Activated effector memory CD4-positive, alpha-beta T cell treated with anti-CD3 and anti-CD28 coated beads, Interleukin-2, amount 50 U/mL, for 16 hours (primary cell): Measurements from ENCODE around the gene LMAN1L.

ENCODE experiments used
- DNase-seq: peaks from one replicate; pipeline ENCODE4 v3.0.0-alpha.2; 2020

LMAN1L gene

DNA sequence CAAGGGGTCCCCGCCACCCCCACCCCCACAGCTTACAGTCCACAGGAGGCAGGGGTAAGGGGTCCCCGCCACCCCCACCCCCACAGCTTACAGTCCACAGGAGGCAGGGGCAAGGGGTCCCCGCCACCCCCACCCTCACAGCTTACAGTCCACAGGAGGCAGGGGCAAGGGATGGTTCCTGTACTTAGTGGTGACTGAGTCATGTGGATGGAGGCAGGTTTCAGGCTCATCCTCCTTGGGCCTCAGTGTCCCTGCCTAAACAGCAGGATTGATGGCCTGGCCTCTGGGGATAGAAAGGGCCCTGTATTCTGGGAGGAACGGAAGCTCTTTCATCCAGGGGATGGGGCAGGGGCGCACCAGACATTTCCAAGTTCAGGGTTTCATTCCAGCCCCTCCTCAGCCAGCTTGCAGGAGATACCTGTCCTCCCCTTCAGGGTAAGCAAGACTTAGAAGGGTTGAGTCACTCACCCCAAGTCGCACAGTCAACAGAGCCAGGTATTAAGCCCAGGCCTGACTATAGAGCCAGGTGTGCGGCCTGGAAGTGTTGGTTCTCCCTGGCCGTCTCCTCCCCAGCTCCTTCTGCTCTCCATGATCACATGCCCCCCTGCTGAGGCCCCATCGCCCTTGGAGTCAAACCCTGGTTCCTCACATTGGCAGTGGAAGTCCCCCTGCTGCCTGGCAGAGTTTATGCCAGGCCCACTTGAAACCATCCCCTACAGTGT, 18.2 kb upstream of the LMAN1L start:
- DNase-seq = no peak

DNA sequence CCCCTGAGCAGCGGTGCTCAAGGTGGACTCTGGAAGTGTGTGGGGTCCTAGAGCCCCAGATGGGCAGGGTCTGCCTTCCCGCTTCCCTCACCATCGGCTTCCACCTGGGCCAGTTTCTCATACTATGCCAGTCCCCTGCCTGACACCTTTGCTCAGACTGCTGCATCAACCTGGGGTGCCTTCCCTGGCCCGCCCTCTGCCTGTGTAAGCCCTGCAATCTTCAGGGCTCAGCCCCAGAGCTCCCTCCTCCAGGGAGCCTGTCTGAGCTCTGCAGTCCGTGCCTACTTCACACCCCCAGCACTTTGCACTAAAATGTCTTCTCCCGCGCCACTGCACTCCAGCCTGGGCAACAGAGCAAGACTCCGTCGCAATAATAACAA, 17.7 kb upstream of the LMAN1L start:
- DNase-seq = no peak

DNA sequence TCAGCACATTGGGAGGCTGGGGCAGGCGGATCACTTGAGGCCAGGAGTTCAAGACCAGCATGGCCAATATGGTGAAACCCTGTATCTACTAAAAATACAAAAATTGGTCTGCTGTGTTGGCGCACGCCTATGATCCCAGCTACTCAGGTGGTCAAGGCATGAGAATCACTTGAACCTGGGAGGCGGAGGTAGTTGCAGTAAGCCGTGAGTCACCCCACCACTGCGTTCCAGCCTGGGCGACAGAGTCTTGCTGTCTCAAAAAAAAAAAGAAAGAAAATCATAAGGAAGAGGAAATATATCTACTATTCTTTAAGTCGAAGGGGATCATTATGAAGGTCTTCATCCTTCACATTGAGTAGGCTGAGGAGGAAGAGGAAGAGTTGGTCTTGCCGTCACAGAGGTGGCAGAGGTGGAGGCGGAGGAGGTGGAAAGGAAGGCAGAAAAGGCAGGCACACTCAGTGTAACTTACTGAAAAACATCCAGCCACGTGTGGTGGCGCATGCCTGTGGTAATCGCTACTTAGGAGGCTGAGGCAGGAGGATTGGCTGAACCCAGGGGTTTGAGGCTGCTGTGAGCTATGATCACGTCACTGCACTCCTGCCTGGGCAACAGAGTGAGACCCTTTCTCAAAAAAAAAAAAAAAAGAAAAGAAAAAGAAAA, 16.5 kb upstream of the LMAN1L start:
- DNase-seq = peak; percentile 77

DNA sequence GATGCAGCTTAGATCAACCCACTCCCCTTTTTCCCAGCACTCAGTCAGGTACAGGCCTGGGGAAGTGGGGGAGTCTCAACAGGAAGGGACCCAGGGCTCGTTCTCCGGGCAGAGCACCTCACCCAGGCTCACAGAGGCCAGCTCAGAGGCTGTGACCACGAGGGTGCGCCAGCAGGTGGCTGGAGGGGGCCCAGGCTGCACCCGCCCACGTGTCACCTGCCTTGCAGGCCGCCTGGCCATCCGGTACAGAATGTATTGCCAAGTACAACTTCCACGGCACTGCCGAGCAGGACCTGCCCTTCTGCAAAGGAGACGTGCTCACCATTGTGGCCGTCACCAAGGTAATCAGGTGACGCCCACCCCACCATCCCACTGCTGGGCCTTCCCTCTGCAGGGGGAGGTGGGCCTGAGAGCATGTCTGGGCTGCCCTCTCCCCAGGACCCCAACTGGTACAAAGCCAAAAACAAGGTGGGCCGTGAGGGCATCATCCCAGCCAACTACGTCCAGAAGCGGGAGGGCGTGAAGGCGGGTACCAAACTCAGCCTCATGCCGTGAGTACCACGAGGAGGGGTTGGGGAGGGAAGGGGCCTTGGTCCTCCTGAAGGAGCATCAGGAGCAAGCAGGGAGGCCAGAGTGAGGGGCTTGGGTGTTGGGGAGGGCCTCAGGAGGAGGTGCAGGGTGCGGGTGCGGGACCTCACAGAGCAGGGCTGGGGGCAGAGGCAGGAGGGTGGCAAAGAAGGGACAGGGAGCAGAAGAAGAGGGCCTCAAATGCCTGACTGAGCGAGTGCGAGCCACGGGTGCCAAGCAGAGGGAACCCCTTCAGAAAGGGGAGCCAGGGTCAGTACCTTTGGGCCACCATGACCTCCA, 14.0 kb upstream of the LMAN1L start:
- no peak for DNase-seq

DNA sequence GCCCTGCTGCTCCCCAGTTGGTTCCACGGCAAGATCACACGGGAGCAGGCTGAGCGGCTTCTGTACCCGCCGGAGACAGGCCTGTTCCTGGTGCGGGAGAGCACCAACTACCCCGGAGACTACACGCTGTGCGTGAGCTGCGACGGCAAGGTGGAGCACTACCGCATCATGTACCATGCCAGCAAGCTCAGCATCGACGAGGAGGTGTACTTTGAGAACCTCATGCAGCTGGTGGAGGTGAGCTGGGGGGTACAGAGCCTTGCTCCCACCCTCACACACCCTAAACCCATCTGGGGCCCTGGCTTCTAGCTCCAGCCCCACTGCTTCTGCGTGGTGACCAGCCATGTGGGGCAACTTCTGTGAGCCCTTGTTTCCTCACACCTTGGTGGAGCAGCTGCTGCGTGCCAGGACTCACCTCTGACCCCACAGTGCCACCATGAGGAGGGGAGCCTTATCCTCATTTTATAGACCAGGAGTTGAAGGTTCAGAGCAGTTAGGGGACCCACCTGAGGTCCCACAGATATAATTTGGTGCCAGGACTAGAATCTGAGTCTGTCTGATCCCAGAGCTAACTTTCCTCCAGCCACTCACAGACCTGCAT, 13.3 kb upstream of the LMAN1L start:
- DNase-seq = no peak

DNA sequence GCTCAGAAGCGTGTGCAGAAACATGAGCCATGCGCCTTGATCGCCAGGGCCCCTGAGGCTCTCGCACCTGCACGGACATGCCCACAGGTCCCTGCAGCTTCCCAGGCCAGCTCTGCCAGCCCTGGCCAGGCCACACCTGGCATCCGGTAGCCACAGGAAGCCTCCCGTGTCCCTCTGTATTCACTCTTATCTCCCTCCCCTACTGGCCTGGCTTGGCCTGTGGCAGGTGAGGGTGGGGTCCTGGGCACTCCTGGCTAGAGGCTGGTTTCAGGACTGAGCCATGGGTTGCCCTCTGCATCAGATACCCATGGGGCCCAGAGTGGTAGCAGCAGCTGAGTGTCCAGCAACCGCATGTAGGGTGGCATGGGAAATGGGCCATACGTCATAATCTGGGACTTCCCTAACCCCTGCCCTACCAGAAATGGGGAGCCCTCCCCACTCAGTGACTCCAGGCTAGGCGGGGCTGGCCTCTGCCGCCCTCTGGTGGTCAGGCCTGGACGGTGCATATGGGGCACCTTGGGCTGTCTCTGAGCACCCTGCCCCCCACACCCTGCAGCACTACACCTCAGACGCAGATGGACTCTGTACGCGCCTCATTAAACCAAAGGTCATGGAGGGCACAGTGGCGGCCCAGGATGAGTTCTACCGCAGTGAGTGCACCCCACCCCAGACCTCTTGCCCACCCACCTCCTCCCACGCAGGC, 12.6 kb upstream of the LMAN1L start:
- DNase-seq = peak; percentile 95

DNA sequence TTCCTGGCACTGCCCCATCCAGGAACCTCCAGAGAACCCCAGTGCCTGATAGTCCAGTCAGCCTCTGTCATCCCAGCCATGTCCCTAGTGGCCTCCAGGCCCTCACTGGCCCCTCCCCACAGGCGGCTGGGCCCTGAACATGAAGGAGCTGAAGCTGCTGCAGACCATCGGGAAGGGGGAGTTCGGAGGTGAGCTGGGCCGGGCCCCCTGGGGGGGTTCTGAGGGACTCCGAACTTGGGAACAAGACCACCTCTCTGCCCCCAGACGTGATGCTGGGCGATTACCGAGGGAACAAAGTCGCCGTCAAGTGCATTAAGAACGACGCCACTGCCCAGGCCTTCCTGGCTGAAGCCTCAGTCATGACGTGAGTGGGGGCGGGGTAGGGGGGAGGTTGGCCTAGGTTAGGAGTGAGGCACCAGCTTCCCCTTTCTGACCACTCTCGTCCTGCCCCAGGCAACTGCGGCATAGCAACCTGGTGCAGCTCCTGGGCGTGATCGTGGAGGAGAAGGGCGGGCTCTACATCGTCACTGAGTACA, 12.0 kb upstream of the LMAN1L start:
- no peak for DNase-seq

DNA sequence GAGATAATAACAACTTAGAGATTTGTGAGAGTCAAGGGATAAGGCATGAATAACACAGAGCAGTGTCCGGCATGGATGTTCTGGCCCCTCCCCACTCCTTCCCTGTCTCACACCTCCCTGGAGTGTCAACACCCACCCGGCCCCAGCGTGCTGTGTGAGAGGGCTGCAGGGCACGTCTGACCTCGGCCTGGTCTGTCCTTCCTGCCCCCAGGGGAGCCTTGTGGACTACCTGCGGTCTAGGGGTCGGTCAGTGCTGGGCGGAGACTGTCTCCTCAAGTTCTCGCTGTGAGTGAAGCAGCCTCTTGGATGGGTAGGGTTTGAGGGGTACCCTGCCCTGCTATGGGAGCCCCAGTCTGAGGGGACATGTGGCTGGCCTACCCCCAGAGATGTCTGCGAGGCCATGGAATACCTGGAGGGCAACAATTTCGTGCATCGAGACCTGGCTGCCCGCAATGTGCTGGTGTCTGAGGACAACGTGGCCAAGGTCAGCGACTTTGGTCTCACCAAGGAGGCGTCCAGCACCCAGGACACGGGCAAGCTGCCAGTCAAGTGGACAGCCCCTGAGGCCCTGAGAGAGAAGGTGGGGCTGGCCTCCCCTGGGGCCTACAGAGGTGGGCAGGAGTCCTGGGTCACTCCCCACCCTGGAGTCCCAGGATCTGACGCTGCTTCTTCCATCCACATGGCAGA, 11.2 kb upstream of the LMAN1L start:
- no peak for DNase-seq

DNA sequence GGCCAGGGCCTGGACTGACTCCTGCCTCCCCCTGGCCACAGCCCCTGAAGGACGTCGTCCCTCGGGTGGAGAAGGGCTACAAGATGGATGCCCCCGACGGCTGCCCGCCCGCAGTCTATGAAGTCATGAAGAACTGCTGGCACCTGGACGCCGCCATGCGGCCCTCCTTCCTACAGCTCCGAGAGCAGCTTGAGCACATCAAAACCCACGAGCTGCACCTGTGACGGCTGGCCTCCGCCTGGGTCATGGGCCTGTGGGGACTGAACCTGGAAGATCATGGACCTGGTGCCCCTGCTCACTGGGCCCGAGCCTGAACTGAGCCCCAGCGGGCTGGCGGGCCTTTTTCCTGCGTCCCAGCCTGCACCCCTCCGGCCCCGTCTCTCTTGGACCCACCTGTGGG, 10.3 kb upstream of the LMAN1L start:
- DNase-seq = no peak

DNA sequence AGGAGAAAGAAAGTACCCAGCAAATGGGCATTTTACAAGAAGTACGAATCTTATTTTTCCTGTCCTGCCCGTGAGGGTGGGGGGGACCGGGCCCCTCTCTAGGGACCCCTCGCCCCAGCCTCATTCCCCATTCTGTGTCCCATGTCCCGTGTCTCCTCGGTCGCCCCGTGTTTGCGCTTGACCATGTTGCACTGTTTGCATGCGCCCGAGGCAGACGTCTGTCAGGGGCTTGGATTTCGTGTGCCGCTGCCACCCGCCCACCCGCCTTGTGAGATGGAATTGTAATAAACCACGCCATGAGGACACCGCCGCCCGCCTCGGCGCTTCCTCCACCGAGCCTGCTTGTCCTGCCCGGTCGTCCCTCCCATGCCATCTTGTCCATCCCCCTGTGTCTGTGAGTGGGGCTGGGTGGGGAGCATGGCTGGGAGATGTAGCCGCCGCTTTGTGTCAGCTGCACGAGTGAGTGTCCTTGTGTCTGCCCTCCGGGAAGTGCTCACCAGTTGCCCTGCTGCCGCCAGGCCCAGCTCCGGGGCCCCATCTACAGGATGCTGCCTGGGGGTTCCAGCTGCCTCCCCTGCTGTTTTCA, 9.7 kb upstream of the LMAN1L start:
- no peak for DNase-seq

DNA sequence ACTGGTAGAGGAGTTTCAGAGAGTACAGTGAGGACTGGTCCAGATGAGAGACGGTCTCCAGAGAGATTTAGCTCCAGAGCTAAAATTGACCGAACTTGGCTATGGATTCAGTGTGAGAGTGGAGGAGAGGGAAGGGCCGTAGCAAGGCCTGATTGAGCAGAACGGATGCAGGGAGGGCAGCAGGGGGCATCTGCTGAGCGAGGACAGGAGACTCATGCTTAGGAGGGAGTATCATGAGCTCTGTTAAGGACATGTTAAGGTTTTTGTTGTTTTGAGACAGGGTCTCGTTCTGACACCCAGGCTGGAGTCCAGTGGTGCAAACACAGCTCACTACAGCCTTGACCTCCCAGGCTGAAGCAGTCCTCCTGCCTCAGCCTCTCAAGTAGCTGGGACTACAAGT, 7.7 kb upstream of the LMAN1L start:
- DNase-seq = no peak

DNA sequence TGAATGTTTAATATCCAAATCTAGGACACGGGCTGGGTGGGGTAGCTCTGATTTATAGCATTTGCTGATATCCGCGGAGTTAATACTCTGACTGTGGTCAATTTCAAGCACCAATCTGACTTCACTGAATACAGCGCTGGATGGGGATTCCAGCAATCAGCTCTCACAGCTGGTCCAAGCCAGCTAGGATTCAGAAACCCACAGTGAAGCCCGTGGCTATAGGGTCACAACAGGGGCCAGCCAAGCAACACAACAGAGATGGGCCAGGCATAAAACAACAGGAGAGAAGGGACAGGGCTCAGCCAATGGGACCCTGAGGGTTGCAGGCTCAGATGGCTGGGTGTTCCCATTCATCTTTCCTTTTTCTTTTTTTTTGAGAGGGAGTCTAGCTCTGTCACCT, 5.4 kb upstream of the LMAN1L start:
- no peak for DNase-seq

DNA sequence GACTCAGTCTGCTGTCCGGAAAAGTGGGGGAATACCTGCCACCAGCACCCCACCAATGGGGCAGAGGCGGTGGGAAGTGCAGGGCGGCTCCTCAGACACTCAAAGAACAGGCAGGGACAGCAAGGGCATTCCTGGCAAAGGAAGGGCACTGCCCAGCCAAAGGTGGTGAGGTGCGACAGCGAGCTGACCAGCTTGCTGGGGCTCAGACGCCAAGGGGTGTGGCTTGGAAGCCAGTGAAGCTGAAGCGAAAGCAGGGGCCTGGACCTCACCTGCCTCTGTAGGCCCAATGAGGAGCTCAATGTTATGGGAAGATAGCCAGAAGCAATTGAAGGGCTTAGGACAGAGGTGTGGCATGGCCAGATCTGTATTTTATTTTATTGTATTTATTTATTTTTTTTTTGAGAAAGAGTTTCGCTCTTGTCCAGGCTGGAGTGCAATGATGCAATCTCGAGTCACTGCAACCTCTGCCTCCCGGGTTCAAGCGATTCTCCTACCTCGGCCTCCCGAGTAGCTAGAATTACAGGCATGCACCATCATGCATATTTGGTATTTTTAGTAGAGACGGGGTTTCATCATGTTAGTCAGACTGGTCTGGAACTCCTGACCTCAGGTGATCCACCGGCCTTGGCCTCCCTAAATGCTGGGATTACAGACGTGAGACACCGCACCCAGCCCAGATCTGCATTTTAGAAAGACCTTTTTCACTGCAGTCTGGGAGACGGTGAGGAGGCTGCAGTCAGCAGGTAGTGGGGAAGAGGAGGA, 4.4 kb upstream of the LMAN1L start:
- DNase-seq = no peak

DNA sequence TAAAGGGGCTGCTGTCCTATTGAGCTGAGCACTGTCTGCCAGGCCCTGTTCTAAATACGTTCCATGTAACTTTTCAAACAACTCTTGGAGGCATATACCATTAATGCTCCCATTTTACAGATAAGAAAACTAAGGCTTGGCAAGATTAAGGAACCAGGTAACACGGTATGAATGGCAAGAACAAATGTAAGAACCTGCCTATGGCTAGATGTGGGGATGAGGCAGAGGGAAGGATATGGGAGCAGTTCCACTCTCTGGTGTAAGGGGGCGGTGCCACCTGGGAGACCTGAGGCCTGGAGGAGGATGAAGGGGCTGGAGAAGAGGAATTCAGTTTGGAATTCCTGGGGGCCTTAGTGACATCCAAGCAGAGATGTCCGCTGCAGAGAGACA, 3.8 kb upstream of the LMAN1L start:
- no peak for DNase-seq

DNA sequence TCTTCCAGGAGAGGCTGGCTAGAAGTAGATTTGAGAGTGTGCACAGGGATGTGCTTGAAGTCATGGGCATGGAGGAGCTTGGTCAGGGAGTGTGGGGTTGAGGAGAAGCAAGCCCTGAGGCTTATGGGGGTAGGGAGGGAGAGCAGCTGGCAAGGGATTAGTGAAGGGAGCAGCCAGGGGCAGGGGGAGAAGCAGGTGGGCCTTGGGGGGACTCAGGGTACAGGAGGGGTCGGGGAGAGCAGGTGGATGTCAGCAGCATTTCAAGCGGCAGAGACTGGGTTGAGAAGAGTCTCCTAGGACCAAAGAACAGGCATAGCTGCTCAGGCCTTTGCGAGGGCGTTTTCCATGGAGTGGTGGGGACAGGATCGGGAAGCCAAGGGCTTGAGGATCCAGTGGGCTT, 3.4 kb upstream of the LMAN1L start:
- no peak for DNase-seq

DNA sequence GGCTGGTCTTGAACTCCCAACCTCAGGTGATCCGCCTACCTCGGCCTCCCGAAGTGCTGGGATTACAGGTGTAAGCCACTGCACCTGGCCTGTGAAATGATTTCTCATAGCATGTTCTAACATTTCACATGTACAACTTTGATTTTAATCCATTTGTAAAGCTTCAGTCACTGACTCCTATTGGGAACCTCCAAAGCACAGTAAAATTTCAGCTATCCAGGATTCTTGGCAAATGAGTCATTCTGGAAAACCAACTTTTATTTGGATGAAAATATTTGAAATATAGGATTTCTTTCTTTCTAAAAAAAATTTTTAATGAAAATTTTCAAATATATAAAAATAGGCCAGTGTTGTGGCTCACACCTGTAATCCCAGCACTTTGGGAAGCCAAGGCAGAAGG, 2.7 kb upstream of the LMAN1L start:
- DNase-seq = no peak

DNA sequence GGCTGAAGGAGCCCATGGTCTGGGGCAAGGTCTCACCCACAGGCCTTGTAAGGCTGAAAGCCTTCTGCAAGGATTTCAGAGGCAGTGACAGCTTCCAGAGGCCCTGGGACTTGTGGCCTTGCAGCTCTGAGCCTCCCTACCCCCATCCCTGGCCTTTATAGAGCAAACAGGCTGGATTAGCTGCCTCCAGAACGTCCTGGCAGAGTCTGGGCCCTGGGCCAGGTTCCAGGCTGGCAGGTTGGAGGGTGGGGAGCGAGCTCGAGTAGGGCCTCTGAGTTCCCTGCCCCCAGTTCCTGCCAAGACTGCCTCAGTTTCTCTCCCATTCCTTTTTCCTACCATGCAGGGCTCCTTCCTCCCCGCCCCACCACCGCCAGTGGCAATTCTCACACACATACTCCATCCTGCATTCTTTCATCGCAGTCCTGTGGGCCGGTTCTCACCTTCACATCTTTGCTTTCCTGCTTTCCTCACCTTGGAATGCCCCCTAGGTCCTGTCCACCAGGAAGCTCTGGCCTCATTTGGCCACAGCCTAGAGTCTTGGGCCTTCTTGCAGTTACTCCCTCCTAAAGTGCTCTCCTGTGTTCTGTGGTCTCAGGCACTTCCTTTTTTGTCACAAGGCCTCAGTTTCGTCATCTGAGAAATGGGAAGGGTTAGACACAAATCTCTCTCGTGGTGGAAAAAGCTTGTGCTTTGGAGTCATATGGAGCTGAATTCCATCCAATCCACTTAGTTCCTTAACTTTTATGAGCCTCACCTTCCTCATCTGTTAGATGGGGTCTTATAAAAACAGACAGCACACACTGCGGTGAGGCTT, 2.7 kb downstream of the LMAN1L start:
- DNase-seq = no peak

DNA sequence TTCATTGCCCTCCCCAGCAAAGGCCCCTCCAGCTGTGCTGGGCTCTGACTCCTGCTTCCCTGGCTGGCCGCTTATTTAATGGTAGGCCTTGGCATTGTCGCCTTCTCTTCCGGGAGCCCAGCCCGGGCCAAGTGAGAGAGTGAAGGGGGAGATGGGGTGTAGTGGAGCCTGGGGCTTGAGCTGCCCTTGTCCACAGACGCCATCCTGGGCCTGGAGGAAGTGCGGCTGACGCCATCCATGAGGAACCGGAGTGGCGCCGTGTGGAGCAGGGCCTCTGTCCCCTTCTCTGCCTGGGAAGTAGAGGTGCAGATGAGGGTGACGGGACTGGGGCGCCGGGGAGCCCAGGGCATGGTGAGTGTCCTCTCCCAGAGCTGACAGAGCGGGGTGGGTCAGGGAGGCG, 3.3 kb downstream of the LMAN1L start:
- DNase-seq = no peak

DNA sequence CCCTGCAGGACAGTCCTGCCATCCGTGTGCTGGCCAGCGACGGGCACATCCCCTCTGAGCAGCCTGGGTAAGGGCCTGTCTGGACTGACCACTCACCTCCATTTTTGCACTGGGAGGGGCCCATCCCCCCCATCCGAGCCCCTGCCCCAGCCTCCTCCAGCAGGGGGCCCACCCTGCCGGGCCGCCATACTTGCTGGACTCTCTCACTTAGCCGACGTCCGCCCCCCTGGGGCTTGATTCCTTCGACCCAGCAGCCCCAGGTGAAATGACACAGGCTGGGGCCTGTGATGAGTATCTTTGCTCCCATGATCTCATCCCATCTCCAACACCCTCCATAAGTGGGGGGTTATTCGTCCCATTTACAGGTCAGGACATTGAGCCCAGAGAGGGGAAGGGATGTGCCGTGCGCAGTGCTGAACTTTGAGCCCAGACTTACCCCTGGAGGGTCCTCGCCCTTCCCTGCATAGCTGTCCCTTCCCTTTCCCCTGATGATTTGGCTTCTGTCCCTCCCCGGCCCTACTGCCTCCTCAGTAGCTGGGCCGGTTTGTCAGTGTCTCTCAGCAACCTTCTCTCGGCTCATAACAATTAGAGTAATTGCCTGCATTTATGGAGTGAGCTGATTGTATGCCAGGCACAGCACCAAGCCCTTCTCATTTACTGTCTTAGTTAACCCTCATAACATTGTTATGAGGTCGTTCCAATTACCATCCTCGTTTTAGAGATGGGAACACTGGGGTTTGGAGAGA, 4.2 kb downstream of the LMAN1L start:
- no peak for DNase-seq
